Measurements from ENCODE around the gene COX15.

Gene COX15

GRCh38 chr10:99732033-99732842 is at the start of gene COX15, which contains the start of gene CUTC:
Gene COX15, minus strand, starts transcription at chr10:99732127. Its CDS starts 78 bp downstream, at chr10:99732049.
Gene CUTC, plus strand, starts transcription at chr10:99732234. Its CDS starts 115 bp downstream, at chr10:99732349.
- Histone ChIP-seq H2AFZ (ENCODE audit: low read depth, low read length) (peak within 1 kb of the TSS; percentile 76), H3K27me3 (ENCODE audit: insufficient read depth, low read length) (no peaks in the 10 kb centered on the region), H3K36me3 (ENCODE audit: insufficient read depth, low read length) (peaks cover 24% of the 10 kb centered on the region), H3K4me1 (ENCODE audit: insufficient read depth, low read length) (peaks cover 3% of the 10 kb centered on the region), H3K4me3 (ENCODE audit: low read length) (peak within 1 kb of the TSS; percentile 75), H3K9me3 (ENCODE audit: low read length) (no peaks in the 10 kb centered on the region)

GRCh38 chr10:99779335-99779734 is 47.4 kb upstream of the COX15 start:
- Histone ChIP-seq H3K36me3 (ENCODE audit: insufficient read depth, low read length) (no peaks in the 10 kb centered on the region), H3K4me3 (ENCODE audit: low read length) (no peak overlapping the region), H3K4me1 (ENCODE audit: insufficient read depth, low read length) (peaks cover 8% of the 10 kb centered on the region), H2AFZ (ENCODE audit: low read depth, low read length) (peak overlapping the region; percentile 87), H3K9me3 (ENCODE audit: low read length) (peaks cover 2% of the 10 kb centered on the region), H3K27me3 (ENCODE audit: insufficient read depth, low read length) (no peaks in the 10 kb centered on the region)

- Histone ChIP-seq H2AFZ (ENCODE audit: low read depth, low read length) (no peak overlapping the region), H3K4me3 (ENCODE audit: low read length) (no peak overlapping the region), H3K9me3 (ENCODE audit: low read length) (peaks cover 2% of the 10 kb centered on the region), H3K36me3 (ENCODE audit: insufficient read depth, low read length) (no peaks in the 10 kb centered on the region), H3K4me1 (ENCODE audit: insufficient read depth, low read length) (peaks cover 8% of the 10 kb centered on the region), H3K27me3 (ENCODE audit: insufficient read depth, low read length) (no peaks in the 10 kb centered on the region)
Measured at GRCh38 chr10:99777918-99778714, 46.2 kb upstream of the COX15 start.

- Histone ChIP-seq H3K9me3 (ENCODE audit: low read length) (peaks cover 2% of the 10 kb centered on the region), H3K36me3 (ENCODE audit: insufficient read depth, low read length) (no peaks in the 10 kb centered on the region), H3K27me3 (ENCODE audit: insufficient read depth, low read length) (no peaks in the 10 kb centered on the region), H2AFZ (ENCODE audit: low read depth, low read length) (no peak overlapping the region), H3K4me1 (ENCODE audit: insufficient read depth, low read length) (peaks cover 8% of the 10 kb centered on the region), H3K4me3 (ENCODE audit: low read length) (no peak overlapping the region)
Measured at GRCh38 chr10:99775850-99776249, 43.9 kb upstream of the COX15 start.

- Histone ChIP-seq H3K36me3 (ENCODE audit: insufficient read depth, low read length) (no peaks in the 10 kb centered on the region), H3K27me3 (ENCODE audit: insufficient read depth, low read length) (no peaks in the 10 kb centered on the region), H3K9me3 (ENCODE audit: low read length) (no peaks in the 10 kb centered on the region), H3K4me1 (ENCODE audit: insufficient read depth, low read length) (no peaks in the 10 kb centered on the region), H3K4me3 (ENCODE audit: low read length) (no peak overlapping the region), H2AFZ (ENCODE audit: low read depth, low read length) (no peak overlapping the region)
Measured at GRCh38 chr10:99770408-99771045, 38.6 kb upstream of the COX15 start.

GRCh38 chr10:99769706-99770105 is 37.8 kb upstream of the COX15 start:
- H3K4me3 ChIP-seq (ENCODE audit: low read length), result no peak overlapping the region
- H3K27me3 ChIP-seq (ENCODE audit: insufficient read depth, low read length), result no peaks in the 10 kb centered on the region
- H2AFZ ChIP-seq (ENCODE audit: low read depth, low read length), result no peak overlapping the region
- no peaks in the 10 kb centered on the region for H3K36me3 ChIP-seq (ENCODE audit: insufficient read depth, low read length)
- no peaks in the 10 kb centered on the region for H3K4me1 ChIP-seq (ENCODE audit: insufficient read depth, low read length)
- H3K9me3 ChIP-seq (ENCODE audit: low read length), result no peaks in the 10 kb centered on the region

GRCh38 chr10:99768556-99768955 is 36.6 kb upstream of the COX15 start:
- Histone ChIP-seq H3K9me3 (ENCODE audit: low read length) (no peaks in the 10 kb centered on the region), H3K4me1 (ENCODE audit: insufficient read depth, low read length) (no peaks in the 10 kb centered on the region), H3K36me3 (ENCODE audit: insufficient read depth, low read length) (no peaks in the 10 kb centered on the region), H3K27me3 (ENCODE audit: insufficient read depth, low read length) (no peaks in the 10 kb centered on the region), H2AFZ (ENCODE audit: low read depth, low read length) (no peak overlapping the region), H3K4me3 (ENCODE audit: low read length) (no peak overlapping the region)

GRCh38 chr10:99767901-99768300 is 36.0 kb upstream of the COX15 start:
- Histone ChIP-seq H3K4me3 (ENCODE audit: low read length) (no peak overlapping the region), H3K36me3 (ENCODE audit: insufficient read depth, low read length) (no peaks in the 10 kb centered on the region)

GRCh38 chr10:99766302-99766681 is 34.4 kb upstream of the COX15 start:
- Histone ChIP-seq H3K27me3 (ENCODE audit: insufficient read depth, low read length) (no peaks in the 10 kb centered on the region), H3K36me3 (ENCODE audit: insufficient read depth, low read length) (no peaks in the 10 kb centered on the region), H3K4me1 (ENCODE audit: insufficient read depth, low read length) (no peaks in the 10 kb centered on the region), H2AFZ (ENCODE audit: low read depth, low read length) (no peak overlapping the region), H3K9me3 (ENCODE audit: low read length) (no peaks in the 10 kb centered on the region), H3K4me3 (ENCODE audit: low read length) (no peak overlapping the region)

More at GRCh38 chr10:99767901-99768300, 36.0 kb upstream of the COX15 start:
- Histone ChIP-seq H3K4me1 (ENCODE audit: insufficient read depth, low read length) (no peaks in the 10 kb centered on the region), H2AFZ (ENCODE audit: low read depth, low read length) (no peak overlapping the region), H3K9me3 (ENCODE audit: low read length) (no peaks in the 10 kb centered on the region), H3K27me3 (ENCODE audit: insufficient read depth, low read length) (no peaks in the 10 kb centered on the region)

GRCh38 chr10:99765672-99766301 is 33.9 kb upstream of the COX15 start:
- no peak overlapping the region for H3K4me3 ChIP-seq (ENCODE audit: low read length)
- H3K36me3 ChIP-seq (ENCODE audit: insufficient read depth, low read length), result no peaks in the 10 kb centered on the region
- H2AFZ ChIP-seq (ENCODE audit: low read depth, low read length), result no peak overlapping the region
- no peaks in the 10 kb centered on the region for H3K9me3 ChIP-seq (ENCODE audit: low read length)
- H3K4me1 ChIP-seq (ENCODE audit: insufficient read depth, low read length), result no peaks in the 10 kb centered on the region
- H3K27me3 ChIP-seq (ENCODE audit: insufficient read depth, low read length), result no peaks in the 10 kb centered on the region

- H3K27me3 ChIP-seq (ENCODE audit: insufficient read depth, low read length), result no peaks in the 10 kb centered on the region
- no peak overlapping the region for H2AFZ ChIP-seq (ENCODE audit: low read depth, low read length)
- no peaks in the 10 kb centered on the region for H3K9me3 ChIP-seq (ENCODE audit: low read length)
- H3K4me3 ChIP-seq (ENCODE audit: low read length), result no peak overlapping the region
- peaks cover 26% of the 10 kb centered on the region for H3K36me3 ChIP-seq (ENCODE audit: insufficient read depth, low read length)
- no peaks in the 10 kb centered on the region for H3K4me1 ChIP-seq (ENCODE audit: insufficient read depth, low read length)
Measured at GRCh38 chr10:99761365-99761764, 29.4 kb upstream of the COX15 start.

- Histone ChIP-seq H3K4me1 (ENCODE audit: insufficient read depth, low read length) (no peaks in the 10 kb centered on the region), H3K9me3 (ENCODE audit: low read length) (no peaks in the 10 kb centered on the region), H3K4me3 (ENCODE audit: low read length) (no peak overlapping the region), H3K36me3 (ENCODE audit: insufficient read depth, low read length) (peaks cover 35% of the 10 kb centered on the region), H2AFZ (ENCODE audit: low read depth, low read length) (no peak overlapping the region), H3K27me3 (ENCODE audit: insufficient read depth, low read length) (no peaks in the 10 kb centered on the region)
Measured at GRCh38 chr10:99760321-99760720, 28.4 kb upstream of the COX15 start.
